Measurements from ENCODE around the gene SLC38A11.

SLC38A11 gene

DNA sequence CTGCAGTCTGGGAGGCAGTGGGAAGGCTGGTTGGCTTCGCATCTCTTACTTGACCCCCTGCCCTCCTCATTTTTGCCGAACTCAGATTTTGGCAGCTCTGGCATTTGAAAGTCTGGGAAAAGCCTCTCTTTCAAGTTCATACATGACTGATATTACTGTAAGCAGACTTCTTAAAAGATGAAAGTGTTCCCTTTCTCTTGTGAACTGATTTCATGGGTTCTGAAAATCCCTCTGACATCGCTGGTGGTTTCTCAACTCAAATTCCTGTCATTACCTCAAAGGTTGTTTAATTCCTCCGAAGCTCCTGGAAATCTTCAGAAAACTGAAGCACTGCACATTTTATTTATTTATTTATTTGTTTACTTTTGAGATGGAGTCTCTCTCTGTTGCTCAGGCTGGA, 16.9 kb upstream of the SLC38A11 start:
- DNase-seq (ENCODE audit: low read depth), result no peak

GRCh38 chr2:164969909-164970690, 14.8 kb upstream of the SLC38A11 start:
- no peak for DNase-seq (ENCODE audit: low read depth)

GRCh38 chr2:164967781-164968228, 12.5 kb upstream of the SLC38A11 start:
- no peak for DNase-seq (ENCODE audit: low read depth)

- no peak for DNase-seq (ENCODE audit: low read depth)
Measured at GRCh38 chr2:164967361-164967760, 12.0 kb upstream of the SLC38A11 start.

DNA sequence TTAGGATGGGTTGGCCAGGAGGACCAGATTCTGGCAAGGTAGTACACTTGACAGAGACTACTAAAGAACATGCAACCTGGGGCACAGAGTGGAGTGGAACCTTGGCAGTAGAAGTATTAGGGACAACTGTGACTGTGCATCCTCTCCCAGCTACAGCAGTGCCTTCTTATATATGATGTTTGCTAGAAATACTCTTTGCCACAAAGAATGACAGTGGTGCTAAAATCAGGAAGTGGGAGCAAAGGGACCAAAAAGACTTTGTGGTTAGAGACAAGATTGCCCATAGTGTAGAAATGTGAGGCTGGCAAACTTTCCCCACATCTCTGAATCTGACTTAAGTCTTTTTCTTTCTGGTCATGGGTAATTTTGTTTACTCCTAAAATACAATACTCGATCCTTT, 9.4 kb upstream of the SLC38A11 start:
- DNase-seq (ENCODE audit: low read depth), result no peak

DNA sequence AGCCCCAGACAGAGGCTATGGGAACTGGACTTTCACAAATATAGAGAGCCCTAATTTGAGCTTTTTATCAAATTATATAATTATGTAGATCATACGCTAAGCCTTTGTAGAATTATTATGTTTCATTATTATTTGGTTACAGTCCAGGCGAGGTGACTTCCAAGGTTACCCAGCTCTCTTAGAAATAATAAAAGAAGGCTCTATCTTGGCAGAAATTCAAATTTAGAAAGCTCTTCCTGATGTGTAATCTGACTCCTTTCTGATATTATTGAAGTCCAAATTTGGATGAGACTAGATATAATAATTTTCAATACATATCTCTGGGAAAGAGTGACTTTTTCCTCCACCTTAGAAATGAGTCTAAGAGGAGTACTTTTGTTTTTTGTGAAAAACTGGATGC, 4.8 kb upstream of the SLC38A11 start:
- DNase-seq (ENCODE audit: low read depth), result no peak

DNA sequence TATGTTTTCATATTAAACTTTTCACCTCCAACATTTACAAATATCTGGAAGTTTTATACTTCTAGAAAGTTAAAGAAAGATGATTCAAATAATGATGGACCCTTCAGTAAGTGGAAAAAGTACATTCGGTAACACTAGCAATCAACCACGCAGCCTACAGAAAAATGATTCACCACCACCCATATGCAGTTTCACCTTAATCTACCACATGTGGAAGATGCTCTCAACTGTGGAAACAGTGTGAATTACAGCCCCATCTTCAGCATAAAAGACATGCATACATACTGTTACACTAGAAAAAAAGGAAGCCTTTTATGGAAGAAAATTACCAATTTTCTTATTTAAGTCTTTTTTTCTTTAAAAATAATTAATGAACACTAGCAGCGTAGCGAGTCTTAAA, 1.1 kb downstream of the SLC38A11 start:
- no peak for DNase-seq (ENCODE audit: low read depth)

GRCh38 chr2:164953279-164953678, 2.0 kb downstream of the SLC38A11 start:
- no peak for DNase-seq (ENCODE audit: low read depth)

DNA sequence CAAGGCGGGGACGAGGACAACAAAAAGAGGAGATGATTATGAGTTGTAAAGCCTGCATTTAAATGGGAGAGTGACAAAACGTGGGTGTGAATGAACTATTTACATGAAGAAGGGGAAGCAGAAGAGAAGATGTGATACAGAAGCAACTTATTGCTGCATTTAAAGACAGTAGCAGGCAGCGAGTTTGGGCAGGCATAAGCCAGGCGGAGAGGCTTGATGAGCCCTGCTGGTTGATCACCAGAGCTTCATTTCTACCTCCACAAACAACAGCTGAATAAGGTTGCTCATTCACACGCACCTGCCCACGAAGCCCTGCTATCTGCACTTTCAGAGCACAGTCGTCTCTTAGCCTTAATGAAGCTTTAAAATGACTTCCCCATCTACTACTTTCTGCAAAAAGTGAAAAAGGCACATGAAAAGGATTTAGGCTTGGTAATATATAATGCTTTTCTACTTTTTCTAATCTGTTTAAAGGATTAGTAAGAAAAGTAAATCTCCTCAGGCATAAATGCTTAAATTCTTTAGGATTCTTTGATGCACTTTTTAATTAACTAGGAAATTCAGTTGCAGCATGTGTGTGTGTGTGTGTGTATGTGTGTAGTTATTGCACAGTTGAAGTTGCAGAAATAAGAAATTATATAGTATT, 3.1 kb downstream of the SLC38A11 start:
- no peak for DNase-seq (ENCODE audit: low read depth)

- no peak for DNase-seq (ENCODE audit: low read depth)
Measured at GRCh38 chr2:164948540-164948939, 6.8 kb downstream of the SLC38A11 start.

- DNase-seq (ENCODE audit: low read depth), result no peak
Measured at GRCh38 chr2:164947281-164947680, 8.0 kb downstream of the SLC38A11 start.

GRCh38 chr2:164943289-164943688, 12.0 kb downstream of the SLC38A11 start:
- DNase-seq (ENCODE audit: low read depth), result no peak

DNA sequence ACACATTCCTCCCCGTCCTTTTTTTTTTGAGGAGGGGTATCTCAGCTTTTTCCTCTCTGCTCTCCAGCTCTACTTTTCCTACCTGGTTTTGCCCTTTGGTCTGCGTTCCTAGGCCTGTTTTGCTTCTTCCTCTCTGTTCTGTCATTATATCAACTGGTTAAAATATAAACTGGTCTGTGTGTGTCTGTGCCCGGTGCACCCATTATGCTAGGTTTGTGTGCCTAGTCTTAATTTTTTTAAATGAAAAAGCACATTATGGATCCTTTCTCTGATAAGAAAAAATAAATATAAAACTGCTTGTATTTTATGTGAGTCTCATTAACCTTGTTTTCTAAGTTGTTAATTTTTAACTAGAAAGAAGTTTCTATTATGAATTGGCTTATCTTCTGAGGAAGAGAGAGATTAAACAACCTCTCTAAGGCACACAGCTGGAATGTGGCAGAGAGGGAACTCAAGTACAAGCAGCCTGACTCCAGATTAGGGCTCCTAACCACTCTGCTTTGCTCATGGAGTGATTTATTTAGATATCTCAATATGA, 17.4 kb downstream of the SLC38A11 start:
- DNase-seq (ENCODE audit: low read depth), result no peak

GRCh38 chr2:164935118-164936101, 19.9 kb downstream of the SLC38A11 start:
- no peak for DNase-seq (ENCODE audit: low read depth)

- no peak for DNase-seq (ENCODE audit: low read depth)
Measured at GRCh38 chr2:164934401-164935117, 20.8 kb downstream of the SLC38A11 start.

- no peak for DNase-seq (ENCODE audit: low read depth)
Measured at GRCh38 chr2:164933671-164934189, 21.6 kb downstream of the SLC38A11 start.

- DNase-seq (ENCODE audit: low read depth), result no peak
Measured at GRCh38 chr2:164932377-164932776, 22.9 kb downstream of the SLC38A11 start.

GRCh38 chr2:164928101-164928673, 27.1 kb downstream of the SLC38A11 start:
- no peak for DNase-seq (ENCODE audit: low read depth)

DNA sequence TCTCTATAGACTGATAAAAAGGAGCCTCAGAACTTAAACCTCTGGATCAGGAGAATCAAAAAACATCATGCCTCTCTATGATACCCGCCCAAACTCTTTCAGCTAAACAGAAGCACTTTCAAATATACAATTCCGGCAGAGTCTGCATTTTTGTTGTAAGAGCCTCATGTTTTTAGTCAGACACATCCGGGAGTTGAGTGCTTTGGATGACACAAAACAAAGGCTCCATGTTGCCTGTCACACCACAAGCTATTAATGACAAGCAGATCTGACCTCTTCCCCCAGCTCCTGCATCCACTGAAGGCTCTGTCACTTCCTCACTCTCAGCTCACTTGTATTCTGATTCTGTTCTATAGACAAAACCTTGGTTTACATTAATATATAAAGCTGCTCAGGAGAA, 33.2 kb downstream of the SLC38A11 start:
- DNase-seq (ENCODE audit: low read depth), result no peak

DNA sequence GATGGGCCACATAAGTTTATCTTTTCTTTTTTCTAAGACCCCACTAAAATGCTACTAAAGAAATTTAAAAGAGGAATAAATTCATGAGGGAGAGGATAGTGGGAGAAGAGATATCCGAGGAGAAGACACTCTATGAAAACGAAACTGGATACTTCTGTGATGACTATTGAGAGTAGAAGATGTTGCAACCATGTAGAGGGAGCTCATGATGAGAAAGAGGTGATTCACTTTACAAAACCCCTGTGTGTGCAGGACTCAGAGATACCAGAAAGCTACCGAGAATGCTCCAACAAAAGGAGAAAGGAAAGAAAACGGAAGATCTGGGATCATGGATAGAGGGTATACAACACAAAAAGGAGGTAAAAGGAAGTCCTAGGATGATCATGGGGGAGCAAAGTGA, 34.9 kb downstream of the SLC38A11 start:
- no peak for DNase-seq (ENCODE audit: low read depth)
